HG03469 (cell line): ENCODE data around the gene NTSR2.
"Not testable (repeated sequence)": the region's sequence is repeated elsewhere in the genome, so short reads cannot be mapped to it uniquely, and the experiment has no call there.

Experiments used
- ATAC-seq: cut with Tn5 transposase; IDR thresholded peaks from one replicate; pipeline ENCODE4 v1.9.1; 2021; ENCODE audit warnings: mild to moderate bottlenecking, moderate library complexity, moderate number of reproducible peaks; ENCODE audit not compliant: unreplicated experiment

NTSR2 gene

GRCh38 chr2:11680182-11680900 is 10.3 kb upstream of the NTSR2 start:
- ATAC-seq, result no peak

DNA sequence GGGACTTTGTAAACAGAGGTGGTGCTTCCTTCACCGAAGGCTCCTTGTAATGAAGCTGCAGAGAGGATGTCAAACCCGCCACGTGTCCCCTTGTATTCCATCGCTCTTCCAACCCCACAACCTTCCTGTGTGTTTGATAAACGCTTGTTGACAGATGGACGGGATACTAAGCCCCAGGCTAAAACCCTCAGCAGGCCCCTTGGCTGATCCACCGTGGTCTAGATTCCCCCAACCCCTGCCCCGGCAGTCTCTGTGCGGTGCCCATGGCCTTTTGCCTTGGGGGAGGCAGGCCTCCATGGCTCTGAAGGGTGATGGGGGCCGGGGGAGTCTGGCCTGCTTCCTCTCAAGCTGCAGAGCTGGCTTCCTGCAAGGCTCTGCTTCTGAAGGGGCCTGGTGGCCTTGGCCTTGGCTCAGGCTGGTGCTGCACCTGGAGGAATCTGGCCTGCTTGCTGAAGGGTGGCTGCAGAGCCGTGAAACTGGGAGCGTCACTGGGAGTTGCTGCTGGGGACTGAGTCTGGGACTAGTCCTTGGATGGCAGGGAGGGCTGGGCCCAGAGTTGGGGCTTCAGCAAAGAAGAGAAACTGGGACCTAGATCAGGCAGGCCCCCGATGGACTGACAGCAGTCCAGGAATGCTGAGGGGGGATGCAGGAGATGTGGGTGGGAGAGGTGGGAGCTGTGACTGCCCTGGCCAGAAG is 9.6 kb upstream of the NTSR2 start:
- ATAC-seq, result no peak

- no peak for ATAC-seq
These were observed 9.0 kb upstream of the NTSR2 start for GRCh38 chr2:11679016-11679415.

GRCh38 chr2:11678306-11678960 is 8.4 kb upstream of the NTSR2 start:
- no peak for ATAC-seq

DNA sequence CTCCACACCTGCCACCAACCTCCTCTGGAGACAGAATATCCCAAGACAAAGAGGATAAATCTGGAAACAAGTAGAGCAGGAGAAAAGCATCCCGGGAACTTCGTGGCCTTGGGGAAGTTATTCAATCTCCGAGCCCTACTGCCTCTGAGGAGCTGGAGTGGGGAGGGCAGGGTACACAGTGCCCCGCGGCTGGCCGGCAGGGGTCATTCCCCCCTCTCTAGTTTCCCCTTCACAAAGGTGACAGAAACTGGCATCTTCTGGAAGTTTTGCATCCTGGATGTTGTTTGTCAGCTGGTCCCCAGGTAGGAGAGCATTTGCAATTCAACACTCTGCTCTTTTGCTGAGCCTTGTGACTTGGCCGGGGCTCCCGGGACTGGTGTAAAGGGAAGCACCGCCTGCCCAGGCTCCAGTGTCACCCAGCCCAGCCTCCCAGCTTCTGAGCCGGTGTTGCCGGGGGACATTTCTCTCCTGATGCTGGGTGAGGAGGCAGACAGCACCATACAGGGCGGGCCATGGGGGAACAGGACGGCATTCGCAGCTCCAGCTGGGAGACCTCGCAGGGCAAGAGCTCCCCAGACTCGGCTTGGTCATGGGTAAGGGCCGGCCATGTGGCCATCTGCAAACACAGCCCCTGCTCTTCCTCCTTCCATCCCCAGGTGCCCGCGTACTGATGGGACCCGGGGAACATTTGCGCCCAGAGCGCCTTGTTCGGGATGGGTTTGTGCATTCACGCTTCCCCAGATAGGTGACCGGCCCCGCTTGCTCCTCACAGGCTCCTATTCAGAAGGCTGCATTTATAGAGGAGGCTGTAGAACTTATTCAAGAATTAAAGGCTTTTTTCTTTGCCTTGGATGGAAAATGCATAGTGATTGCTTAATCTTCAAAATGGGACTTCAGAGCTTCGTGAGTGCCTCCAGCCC is 7.4 kb upstream of the NTSR2 start:
- ATAC-seq, result no peak

DNA sequence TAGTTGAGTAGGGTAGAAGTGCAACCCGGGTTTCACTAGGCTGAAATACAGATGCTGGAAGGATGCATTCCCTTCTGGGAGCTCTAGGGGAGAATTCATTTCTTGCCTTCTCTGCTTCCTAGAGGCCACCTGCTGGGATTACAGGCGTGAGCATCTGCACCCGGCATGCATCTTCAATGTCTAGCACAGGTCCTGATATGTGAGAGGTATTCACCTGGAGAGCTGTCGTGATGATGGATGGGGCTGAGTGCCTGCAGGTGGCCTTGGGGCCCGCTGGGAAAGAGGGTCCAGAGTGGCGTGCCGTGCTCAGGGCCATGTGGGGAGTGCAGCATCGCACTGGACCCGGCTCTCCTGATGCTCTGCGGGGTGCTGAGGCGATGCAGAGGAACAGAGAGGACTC is 6.6 kb upstream of the NTSR2 start:
- no peak for ATAC-seq

- ATAC-seq, result no peak
These were observed 5.6 kb upstream of the NTSR2 start for GRCh38 chr2:11675423-11676112.

GRCh38 chr2:11674983-11675382 is 5.0 kb upstream of the NTSR2 start:
- no peak for ATAC-seq

DNA sequence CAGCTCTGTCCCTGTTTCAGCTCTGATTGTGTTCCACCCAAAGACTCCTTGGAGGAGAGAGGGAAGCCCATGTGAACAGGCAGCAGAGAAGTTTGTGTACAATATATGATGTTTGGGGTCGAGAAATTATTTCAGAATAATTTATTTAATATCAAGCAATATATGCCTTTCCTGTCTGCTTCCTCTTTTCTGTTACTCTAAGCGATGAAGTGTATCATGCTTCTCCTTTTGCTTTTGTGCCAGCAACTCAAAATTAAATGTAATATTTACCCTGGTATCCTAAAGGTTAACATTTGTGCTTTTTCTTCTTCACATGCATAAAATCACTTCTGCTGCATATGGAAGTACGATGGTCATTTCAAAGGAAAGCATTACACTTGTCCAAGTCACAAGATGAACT is 2.4 kb upstream of the NTSR2 start:
- ATAC-seq, result no peak

DNA sequence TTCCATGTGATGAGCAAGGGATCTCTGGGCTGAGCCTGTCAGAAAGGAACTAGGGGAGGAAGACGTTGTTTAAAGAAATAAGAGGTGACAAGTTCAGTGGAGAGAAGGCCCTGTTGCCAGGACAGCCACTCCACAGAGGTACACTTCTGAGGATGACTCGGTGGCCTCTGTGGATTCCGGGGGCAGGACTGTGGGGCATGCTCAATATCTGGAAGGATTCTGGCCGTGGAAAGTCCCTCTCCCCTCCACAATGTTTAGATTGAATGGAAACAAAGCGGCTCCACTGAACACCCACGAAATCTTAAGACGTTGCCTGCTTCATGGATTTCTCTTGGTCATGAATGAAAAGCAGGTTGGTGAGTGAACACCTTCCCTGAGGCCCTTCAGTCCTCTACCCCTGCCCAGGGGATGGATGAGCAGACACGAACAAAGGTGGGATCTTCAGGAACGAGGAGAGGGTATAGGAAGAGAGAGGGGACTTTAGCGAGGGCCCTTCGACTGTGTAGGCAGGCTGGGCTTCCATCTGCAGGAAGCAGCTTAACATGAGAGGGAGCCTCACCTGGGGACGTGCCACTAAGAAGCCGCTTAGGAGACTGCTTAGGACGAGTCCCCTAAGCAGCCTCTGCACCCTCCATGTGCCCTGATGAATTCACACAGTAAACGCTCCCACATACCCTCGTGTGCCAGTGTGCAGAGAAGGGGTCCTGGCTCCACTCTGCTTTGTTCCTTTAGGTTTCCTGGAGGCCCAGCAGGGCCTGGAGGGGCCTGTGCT is 1.9 kb downstream of the NTSR2 start:
- ATAC-seq, result no peak

DNA sequence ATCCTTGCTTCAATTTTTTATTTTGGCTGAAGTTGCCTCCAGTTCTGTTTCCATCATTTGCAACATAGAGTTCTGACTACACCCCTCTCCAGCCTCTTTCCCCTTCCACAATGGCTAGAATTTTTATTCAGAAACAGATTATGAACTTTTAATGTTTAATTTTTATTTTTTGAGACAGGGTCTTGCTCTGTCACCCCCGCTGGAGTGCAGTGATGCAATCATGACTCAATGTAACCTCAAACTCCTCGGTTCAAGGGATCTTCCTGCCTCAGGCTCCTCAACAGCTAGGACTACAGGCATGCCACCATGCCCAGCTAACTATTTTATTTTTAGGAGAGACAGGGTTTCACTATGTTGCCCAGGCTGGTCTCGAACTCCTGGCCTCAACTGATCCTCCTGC is 2.8 kb downstream of the NTSR2 start:
- no peak for ATAC-seq

DNA sequence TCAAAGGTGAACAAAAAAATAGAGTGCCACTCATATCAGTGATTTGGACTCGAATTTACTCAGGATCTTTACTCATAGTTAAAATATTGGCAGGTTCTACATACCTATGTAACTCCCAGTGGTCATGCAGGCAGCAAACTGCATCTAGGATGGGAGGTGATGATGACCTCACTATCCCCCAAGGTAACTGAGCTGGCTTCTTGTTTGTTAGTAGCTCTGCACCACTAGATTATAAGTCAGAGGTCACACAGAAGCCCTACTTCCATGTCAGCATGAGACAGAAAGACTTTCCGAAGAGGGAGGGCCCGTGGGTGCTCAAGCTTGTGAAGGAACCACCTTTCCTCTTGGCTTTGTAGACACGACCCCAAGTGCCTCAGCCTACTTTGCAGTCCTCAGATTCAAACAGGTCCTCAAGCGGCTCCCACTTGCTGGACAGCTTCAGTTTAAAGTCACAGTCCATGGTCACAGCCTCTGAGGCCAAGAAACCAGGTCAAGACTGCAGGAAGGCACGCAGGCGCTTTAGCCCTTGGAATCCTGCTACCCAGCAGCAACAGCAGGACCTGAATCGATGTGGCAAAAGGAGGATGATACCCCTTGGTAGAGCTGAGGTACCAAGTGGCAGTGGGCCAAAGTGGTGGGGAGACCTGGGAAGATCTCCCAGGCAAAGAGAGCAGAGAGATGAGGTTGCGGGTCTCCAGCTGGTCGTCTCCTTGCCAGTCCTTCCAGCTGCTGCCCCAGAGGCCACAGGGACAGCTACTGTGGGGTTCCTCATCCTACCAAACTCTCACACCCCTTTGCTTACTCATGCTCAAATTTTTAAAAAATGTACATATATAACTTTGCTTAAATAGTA is 4.3 kb downstream of the NTSR2 start:
- no peak for ATAC-seq

DNA sequence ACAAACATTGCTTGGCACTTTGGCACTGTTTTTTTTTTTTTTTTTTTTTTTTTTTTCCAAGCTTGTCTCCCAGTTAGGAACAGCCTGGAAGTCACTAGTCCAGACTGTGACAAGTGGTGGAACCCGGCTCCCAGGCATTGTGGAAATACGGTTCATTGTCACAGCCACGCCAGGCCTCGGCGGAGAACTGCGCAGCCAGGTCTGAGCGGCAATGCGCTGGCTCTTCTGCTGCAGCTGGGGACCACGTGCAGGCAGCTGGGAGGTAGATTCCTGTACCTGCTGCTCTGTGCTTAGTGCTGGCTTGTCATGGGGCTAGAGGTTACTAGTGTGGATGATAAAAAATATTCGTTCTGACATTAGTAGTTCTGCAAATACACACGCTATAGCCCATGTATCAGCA is 5.0 kb downstream of the NTSR2 start:
- no peak for ATAC-seq

DNA sequence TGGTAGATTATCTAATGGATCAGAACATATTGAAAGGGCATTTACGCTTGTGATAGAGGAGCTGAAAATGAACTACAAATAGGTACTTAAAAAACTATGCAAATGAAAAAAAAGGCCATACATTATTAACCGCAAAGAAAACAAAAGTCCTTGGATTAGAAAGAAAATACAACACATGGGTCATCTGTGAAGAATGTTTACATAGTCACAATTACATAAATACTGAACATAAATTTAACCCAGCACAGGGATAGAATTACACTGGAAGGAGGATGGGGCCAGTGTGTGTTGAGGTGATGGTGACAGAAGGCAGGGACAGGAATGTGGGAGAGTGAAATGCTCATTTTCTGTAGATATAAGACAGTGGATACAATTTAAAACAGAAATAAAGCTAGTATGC is 6.6 kb downstream of the NTSR2 start:
- no peak for ATAC-seq

GRCh38 chr2:11662882-11663281 is 7.1 kb downstream of the NTSR2 start:
- ATAC-seq, result no peak

DNA sequence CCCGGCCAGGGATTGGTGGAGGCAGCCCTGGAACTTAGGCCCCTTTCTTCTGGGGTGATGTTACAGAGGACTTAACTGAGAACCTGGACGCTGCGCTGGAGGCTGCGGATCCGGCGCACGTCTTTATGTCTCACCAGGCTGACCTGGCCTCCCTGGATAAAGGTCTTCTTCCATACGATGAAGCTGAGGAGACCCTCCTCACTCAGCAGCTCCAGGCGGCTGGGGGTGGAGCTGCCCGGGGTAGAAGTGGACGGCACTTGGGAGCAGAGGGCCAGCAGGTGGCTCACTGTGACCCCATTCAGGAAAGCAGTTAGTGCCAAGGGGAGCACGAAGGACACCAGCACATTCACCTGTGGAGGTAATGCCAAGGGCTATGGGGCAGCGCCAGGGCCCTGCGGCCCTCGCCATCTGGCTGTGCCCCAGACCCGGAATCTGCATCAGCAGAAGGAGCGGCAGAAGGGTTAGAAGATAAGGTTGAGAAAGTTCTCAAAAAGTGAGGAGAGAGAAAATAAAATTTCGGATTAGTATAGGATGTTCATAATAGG is 8.0 kb downstream of the NTSR2 start:
- ATAC-seq, result no peak

GRCh38 chr2:11660396-11660795 is 9.6 kb downstream of the NTSR2 start:
- not testable (repeated sequence) for ATAC-seq

GRCh38 chr2:11659851-11660250 is 10.1 kb downstream of the NTSR2 start:
- ATAC-seq, result no peak

DNA sequence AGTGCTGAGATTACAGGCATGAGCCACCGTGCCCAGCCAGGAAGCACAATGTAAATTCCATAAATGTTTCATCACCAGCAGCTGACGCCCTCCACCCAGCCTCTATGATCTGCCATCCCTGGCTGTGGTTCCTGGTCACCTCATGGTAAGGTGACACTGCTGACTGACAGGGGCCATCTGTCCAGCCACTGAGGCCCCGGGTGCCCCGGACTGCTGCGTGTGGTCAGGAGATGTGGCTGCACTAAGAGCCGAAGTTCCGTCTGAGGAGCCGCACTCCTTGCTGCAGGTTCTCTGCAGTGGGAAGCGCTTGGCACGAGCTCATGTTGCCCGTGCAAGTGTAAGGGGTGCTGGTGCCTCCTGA is 10.9 kb downstream of the NTSR2 start:
- ATAC-seq, result no peak
